Right lobe of liver (tissue), 4 donors: Measurements from ENCODE around the gene UPF3B.

Source experiments
- CTCF ChIP-seq, 4 donors: fragments of 200-600 bp in 3 of 4; fragments of 450-650 bp in 1 of 4; IDR thresholded peaks; one replicate each; pipeline versions ENCODE4 v1.5.1 to v1.8.0; 2016 to 2022; ENCODE audit warnings: antibody characterized with exemption in 4 of 4, mild to moderate bottlenecking in 2 of 4
- POLR2A ChIP-seq: fragments of 450-650 bp; IDR thresholded peaks from one replicate; pipeline ENCODE4 v1.6.1; 2017; ENCODE audit warnings: antibody characterized with exemption, mild to moderate bottlenecking
- donor health status: DM: no; HTN: no; CAD: no.
- donor health status: DM: no; HTN: no; CAD: no.
- donor health status: DM: no; HTN: yes; CAD: no.

GRCh38 chrX:119880076-119880475 lies 27.3 kb upstream of the UPF3B start:
- TF ChIP-seq POLR2A = no peak
- TF ChIP-seq CTCF (IDR thresholded peaks at IDR 0.05) = no peak
